ENCODE data around the gene ATF6. TPM values are rescaled to one million over a fixed set of nuclear protein-coding genes. Genes with fewer than 3 reads are reported as not detected.

The ATF6 gene
- total RNA-seq, 2 donors from 2014 or later = 14.4 to 19.8 TPM

DNA sequence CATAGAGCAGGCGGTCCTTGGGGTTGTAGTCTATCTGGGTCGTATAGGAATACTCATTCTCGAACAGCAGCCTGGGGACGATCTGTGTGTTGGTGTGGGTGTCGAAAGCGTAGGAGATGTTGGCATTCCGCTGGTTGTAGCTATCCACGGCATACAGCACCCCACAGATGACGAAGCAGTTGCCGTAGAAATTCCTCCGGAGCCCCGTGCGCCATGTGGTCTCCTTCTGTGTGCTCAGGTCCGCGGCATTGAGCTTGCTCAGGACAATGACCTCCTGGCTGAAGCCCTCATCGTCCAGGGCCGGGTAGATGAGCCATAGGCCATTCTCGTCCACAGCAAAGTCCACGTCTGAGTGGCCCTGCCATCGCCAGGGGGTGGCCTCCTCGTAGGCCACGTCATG lies 217.6 kb downstream of the ATF6 start:
- 93 to 95% methylated on average over 18 to 22 of the region's 22 CpGs for WGBS, 2 experiments (ENCODE audit: insufficient coverage in 1 of 2, insufficient read length in 1 of 2)
- Mint-ChIP-seq H3K4me3 (no peak overlapping the region), H3K27ac (no peak overlapping the region), H3K36me3 (ENCODE audit: low read depth) (no peaks in the 10 kb centered on the region), H3K27me3 (ENCODE audit: insufficient read depth) (peaks cover 2% of the 10 kb centered on the region), H3K9me3 (no peaks in the 10 kb centered on the region), H3K4me1 (no peaks in the 10 kb centered on the region)
- Histone ChIP-seq H3K36me3 (ENCODE audit: control insufficient read depth, insufficient read depth, low read length) (no peaks in the 10 kb centered on the region), H3K27me3 (ENCODE audit: control insufficient read depth, insufficient read depth, low read length, poor library complexity, severe bottlenecking) (no peaks in the 10 kb centered on the region), H3K9me3 (ENCODE audit: control insufficient read depth, low read length) (peaks cover 7% of the 10 kb centered on the region), H3K9ac (ENCODE audit: extremely low read depth, low read length, poor library complexity, severe bottlenecking) (no peak overlapping the region), H3K4me3 (ENCODE audit: low read length) (no peak overlapping the region), H3K4me1 (ENCODE audit: control insufficient read depth, insufficient read depth, low read length) (no peaks in the 10 kb centered on the region), H3K27ac (ENCODE audit: low read depth, low read length) (no peak overlapping the region)
- no peak for DNase-seq
- TF ChIP-seq, protein P1, sequence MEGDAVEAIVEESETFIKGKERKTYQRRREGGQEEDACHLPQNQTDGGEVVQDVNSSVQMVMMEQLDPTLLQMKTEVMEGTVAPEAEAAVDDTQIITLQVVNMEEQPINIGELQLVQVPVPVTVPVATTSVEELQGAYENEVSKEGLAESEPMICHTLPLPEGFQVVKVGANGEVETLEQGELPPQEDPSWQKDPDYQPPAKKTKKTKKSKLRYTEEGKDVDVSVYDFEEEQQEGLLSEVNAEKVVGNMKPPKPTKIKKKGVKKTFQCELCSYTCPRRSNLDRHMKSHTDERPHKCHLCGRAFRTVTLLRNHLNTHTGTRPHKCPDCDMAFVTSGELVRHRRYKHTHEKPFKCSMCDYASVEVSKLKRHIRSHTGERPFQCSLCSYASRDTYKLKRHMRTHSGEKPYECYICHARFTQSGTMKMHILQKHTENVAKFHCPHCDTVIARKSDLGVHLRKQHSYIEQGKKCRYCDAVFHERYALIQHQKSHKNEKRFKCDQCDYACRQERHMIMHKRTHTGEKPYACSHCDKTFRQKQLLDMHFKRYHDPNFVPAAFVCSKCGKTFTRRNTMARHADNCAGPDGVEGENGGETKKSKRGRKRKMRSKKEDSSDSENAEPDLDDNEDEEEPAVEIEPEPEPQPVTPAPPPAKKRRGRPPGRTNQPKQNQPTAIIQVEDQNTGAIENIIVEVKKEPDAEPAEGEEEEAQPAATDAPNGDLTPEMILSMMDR (conservative IDR thresholded peaks at IDR 0.05) = no peak

DNA sequence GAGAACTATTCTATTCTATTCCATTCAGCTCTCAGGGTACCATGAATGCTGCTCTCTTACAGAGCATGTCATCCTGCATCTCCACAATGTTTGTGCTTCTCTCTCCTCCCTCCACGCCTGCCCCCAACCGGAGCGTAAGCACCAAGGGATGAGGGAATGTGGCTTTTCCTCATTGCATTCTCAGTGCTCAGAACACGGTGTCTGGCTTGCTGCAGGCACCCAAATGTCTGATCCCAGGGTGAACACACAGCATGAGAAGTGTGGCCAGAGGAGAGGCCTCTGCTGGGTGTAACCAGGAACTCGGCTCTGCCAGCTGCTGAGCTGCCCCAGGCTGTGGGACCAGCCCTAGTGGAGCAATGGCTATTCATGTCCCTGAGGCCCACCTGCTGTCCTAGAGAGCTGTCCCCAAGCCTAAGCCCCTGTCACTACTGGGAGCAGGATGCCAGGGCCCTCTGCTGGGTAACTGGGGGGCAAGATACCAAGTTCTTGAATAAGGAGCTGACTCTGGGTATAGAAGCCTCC lies 219.2 kb downstream of the ATF6 start:
- DNase-seq = no peak
- no peaks in the 10 kb centered on the region for H3K4me1 ChIP-seq (ENCODE audit: control insufficient read depth, insufficient read depth, low read length)
- Mint-ChIP-seq H3K4me3 (no peak overlapping the region), H3K27me3 (ENCODE audit: insufficient read depth) (peaks cover 2% of the 10 kb centered on the region), H3K4me1 (no peaks in the 10 kb centered on the region), H3K27ac (no peak overlapping the region), H3K36me3 (ENCODE audit: low read depth) (no peaks in the 10 kb centered on the region), H3K9me3 (no peaks in the 10 kb centered on the region)
- TF ChIP-seq, protein P1 (conservative IDR thresholded peaks at IDR 0.05) = no peak
- no peaks in the 10 kb centered on the region for H3K36me3 ChIP-seq (ENCODE audit: control insufficient read depth, insufficient read depth, low read length)
- peaks cover 7% of the 10 kb centered on the region for H3K9me3 ChIP-seq (ENCODE audit: control insufficient read depth, low read length)
- H3K9ac ChIP-seq (ENCODE audit: extremely low read depth, low read length, poor library complexity, severe bottlenecking) = no peak overlapping the region
- H3K4me3 ChIP-seq (ENCODE audit: low read length) = no peak overlapping the region
- no peaks in the 10 kb centered on the region for H3K27me3 ChIP-seq (ENCODE audit: control insufficient read depth, insufficient read depth, low read length, poor library complexity, severe bottlenecking)
- 87 to 92% methylated on average over 5 of the region's 5 CpGs for WGBS, 2 experiments (ENCODE audit: insufficient coverage in 1 of 2, insufficient read length in 1 of 2)
- no peak overlapping the region for H3K27ac ChIP-seq (ENCODE audit: low read depth, low read length)

DNA sequence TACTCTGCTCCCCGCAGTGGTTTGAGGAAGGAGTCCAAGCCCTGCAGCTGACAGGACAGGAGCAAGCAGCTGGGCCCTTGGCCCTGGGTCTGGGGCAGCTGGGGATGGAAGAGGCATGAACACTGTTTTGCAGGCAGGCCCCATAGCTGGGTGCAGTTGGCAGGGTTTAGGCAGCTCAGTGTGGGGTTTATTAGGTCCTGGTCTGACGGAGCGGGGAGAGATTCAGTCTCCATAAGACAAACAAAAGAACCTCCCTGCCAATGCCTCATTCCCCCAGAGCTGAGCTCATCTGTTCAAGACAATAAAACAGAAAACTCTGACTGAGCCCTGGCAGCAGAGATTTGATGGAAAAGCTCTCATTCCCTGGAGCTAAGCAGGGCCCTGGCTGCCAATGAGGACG lies 220.2 kb downstream of the ATF6 start:
- no peaks in the 10 kb centered on the region for H3K4me1 ChIP-seq (ENCODE audit: control insufficient read depth, insufficient read depth, low read length)
- no peak overlapping the region for H3K27ac ChIP-seq (ENCODE audit: low read depth, low read length)
- no peak for DNase-seq
- Mint-ChIP-seq H3K27ac (no peak overlapping the region), H3K9me3 (peaks cover 4% of the 10 kb centered on the region), H3K36me3 (ENCODE audit: low read depth) (no peaks in the 10 kb centered on the region), H3K4me1 (no peaks in the 10 kb centered on the region), H3K27me3 (ENCODE audit: insufficient read depth) (peaks cover 2% of the 10 kb centered on the region), H3K4me3 (no peak overlapping the region)
- no peak overlapping the region for H3K4me3 ChIP-seq (ENCODE audit: low read length)
- H3K9me3 ChIP-seq (ENCODE audit: control insufficient read depth, low read length) = peaks cover 7% of the 10 kb centered on the region
- WGBS, 2 experiments (ENCODE audit: insufficient coverage in 1 of 2, insufficient read length in 1 of 2) = 87 to 100% methylated on average over 2 to 4 of the region's 4 CpGs
- no peak overlapping the region for H3K9ac ChIP-seq (ENCODE audit: extremely low read depth, low read length, poor library complexity, severe bottlenecking)
- TF ChIP-seq, protein P1 (conservative IDR thresholded peaks at IDR 0.05) = no peak
- H3K27me3 ChIP-seq (ENCODE audit: control insufficient read depth, insufficient read depth, low read length, poor library complexity, severe bottlenecking) = no peaks in the 10 kb centered on the region
- H3K36me3 ChIP-seq (ENCODE audit: control insufficient read depth, insufficient read depth, low read length) = no peaks in the 10 kb centered on the region
